Upper lobe of left lung (tissue), 4 donors: ENCODE data around the gene VAT1.

Source experiments
- CTCF ChIP-seq, 6 experiments: fragments of 450-650 bp in 4 of 6; fragments of 200-600 bp in 2 of 6; sonication (generic) in 2 of 6; IDR thresholded peaks; one replicate each; pipeline ENCODE4 v1.5.1; 2016 to 2019; ENCODE audit warnings: antibody characterized with exemption in 6 of 6
- POLR2A ChIP-seq, 4 donors: fragments of 450-650 bp; IDR thresholded peaks; one replicate each; pipeline ENCODE4 v1.5.1; 2016 to 2017; ENCODE audit warnings: antibody characterized with exemption in 4 of 4, mild to moderate bottlenecking in 2 of 4

- no peak for TF ChIP-seq CTCF (IDR thresholded peaks at IDR 0.05)
- TF ChIP-seq POLR2A (IDR thresholded peaks at IDR 0.05): no peak
These were observed 53.1 kb downstream of the VAT1 start for GRCh38 chr17:42969001-42969581.
